Ishikawa (cell line): ENCODE measurements around the gene HES7.

ENCODE experiments used
- CEBPB ChIP-seq: IDR thresholded peaks from 2 replicates; pipeline ENCODE4 v1.6.1; 2012
- CREB1 ChIP-seq: IDR thresholded peaks from 2 replicates; pipeline ENCODE4 v1.6.1; 2012; ENCODE audit warnings: low read depth
- EGR1 ChIP-seq: IDR thresholded peaks from 2 replicates; pipeline ENCODE4 v1.6.1; 2012
- EP300 ChIP-seq: IDR thresholded peaks from 2 replicates; pipeline ENCODE4 v1.6.1; 2012; ENCODE audit warnings: borderline replicate concordance
- FOXM1 ChIP-seq: IDR thresholded peaks from 2 replicates; pipeline ENCODE4 v1.6.1; 2012; ENCODE audit warnings: low read depth, borderline replicate concordance
- MAX ChIP-seq: IDR thresholded peaks from 2 replicates; pipeline ENCODE4 v1.6.1; 2012
- NFIC ChIP-seq: IDR thresholded peaks from 2 replicates; pipeline ENCODE4 v1.6.1; 2012
- RAD21 ChIP-seq: IDR thresholded peaks from 2 replicates; pipeline ENCODE4 v1.6.1; 2012; ENCODE audit warnings: low read depth
- REST ChIP-seq: IDR thresholded peaks from 2 replicates; pipeline ENCODE4 v1.6.1; 2012; ENCODE audit warnings: low read depth, mild to moderate bottlenecking
- TAF1 ChIP-seq: IDR thresholded peaks from 2 replicates; pipeline ENCODE4 v1.6.1; 2012; ENCODE audit warnings: low read depth, mild to moderate bottlenecking
- TCF12 ChIP-seq: IDR thresholded peaks from 2 replicates; pipeline ENCODE4 v1.6.1; 2012; ENCODE audit warnings: low read depth
- TEAD4 ChIP-seq: IDR thresholded peaks from 2 replicates; pipeline ENCODE4 v1.6.1; 2012
- USF1 ChIP-seq: IDR thresholded peaks from 2 replicates; pipeline ENCODE4 v1.6.1; 2012
- YY1 ChIP-seq: IDR thresholded peaks from 2 replicates; pipeline ENCODE4 v1.6.1; 2012; ENCODE audit warnings: low read depth
- ZBTB7A ChIP-seq: IDR thresholded peaks from 2 replicates; pipeline ENCODE4 v1.6.1; 2012; ENCODE audit warnings: low read depth

The HES7 gene

GRCh38 chr17:8137645-8138373, 13.9 kb upstream of the HES7 start:
- TF ChIP-seq USF1 = no peak
- TF ChIP-seq EGR1 = no peak
- TF ChIP-seq ZBTB7A = no peak
- TF ChIP-seq TAF1 = no peak
- no peak for TF ChIP-seq EP300
- no peak for TF ChIP-seq REST
- TF ChIP-seq CREB1 = no peak
- no peak for TF ChIP-seq RAD21
- no peak for TF ChIP-seq NFIC
- TF ChIP-seq CEBPB = no peak
- no peak for TF ChIP-seq TEAD4
- TF ChIP-seq FOXM1 = no peak
- TF ChIP-seq YY1 = no peak
- TF ChIP-seq TCF12 = no peak
- TF ChIP-seq MAX = no peak

GRCh38 chr17:8133941-8134340, 10.0 kb upstream of the HES7 start:
- TF ChIP-seq USF1 (no peak), CEBPB (no peak), FOXM1 (no peak), NFIC (no peak), ZBTB7A (no peak), TAF1 (no peak), EP300 (no peak), YY1 (no peak), REST (no peak), TEAD4 (no peak), EGR1 (no peak), RAD21 (no peak), TCF12 (no peak), MAX (no peak), CREB1 (no peak)

- TF ChIP-seq RAD21 (no peak), REST (no peak), USF1 (no peak), YY1 (no peak), TCF12 (no peak), CEBPB (no peak), MAX (no peak), TEAD4 (no peak), EGR1 (no peak), TAF1 (no peak), NFIC (no peak), CREB1 (no peak), FOXM1 (no peak), EP300 (no peak), ZBTB7A (no peak)
Measured at GRCh38 chr17:8133399-8133798, 9.5 kb upstream of the HES7 start.
